Uterus (tissue), 2 donors: ENCODE results near the gene RABL2B.

Source experiments
- POLR2A ChIP-seq, 2 donors: fragments of 450-650 bp; IDR thresholded peaks; one replicate each; pipeline ENCODE4 v1.6.1; 2016; ENCODE audit warnings: antibody characterized with exemption in 2 of 2, mild to moderate bottlenecking in 1 of 2, moderate library complexity in 1 of 2
- TF ChIP-seq, protein P1 (sequence below), 4 experiments: fragments of 200-600 bp in 2 of 4; fragments of 450-650 bp in 2 of 4; sonication (generic) in 2 of 4; IDR thresholded peaks; one replicate each; pipeline ENCODE4 v1.5.1; 2016 to 2019; ENCODE audit warnings: antibody characterized with exemption in 4 of 4, mild to moderate bottlenecking in 2 of 4, moderate library complexity in 1 of 4

GRCh38 chr22:50721257-50721844, 62.1 kb downstream of the RABL2B start:
- TF ChIP-seq POLR2A (IDR thresholded peaks at IDR 0.05): no peak
- TF ChIP-seq, protein P1, sequence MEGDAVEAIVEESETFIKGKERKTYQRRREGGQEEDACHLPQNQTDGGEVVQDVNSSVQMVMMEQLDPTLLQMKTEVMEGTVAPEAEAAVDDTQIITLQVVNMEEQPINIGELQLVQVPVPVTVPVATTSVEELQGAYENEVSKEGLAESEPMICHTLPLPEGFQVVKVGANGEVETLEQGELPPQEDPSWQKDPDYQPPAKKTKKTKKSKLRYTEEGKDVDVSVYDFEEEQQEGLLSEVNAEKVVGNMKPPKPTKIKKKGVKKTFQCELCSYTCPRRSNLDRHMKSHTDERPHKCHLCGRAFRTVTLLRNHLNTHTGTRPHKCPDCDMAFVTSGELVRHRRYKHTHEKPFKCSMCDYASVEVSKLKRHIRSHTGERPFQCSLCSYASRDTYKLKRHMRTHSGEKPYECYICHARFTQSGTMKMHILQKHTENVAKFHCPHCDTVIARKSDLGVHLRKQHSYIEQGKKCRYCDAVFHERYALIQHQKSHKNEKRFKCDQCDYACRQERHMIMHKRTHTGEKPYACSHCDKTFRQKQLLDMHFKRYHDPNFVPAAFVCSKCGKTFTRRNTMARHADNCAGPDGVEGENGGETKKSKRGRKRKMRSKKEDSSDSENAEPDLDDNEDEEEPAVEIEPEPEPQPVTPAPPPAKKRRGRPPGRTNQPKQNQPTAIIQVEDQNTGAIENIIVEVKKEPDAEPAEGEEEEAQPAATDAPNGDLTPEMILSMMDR (IDR thresholded peaks at IDR 0.05): no peak
